Endothelial cell of umbilical vein (primary cell): ENCODE measurements around the gene LCMT2.

ENCODE experiments used
- EZH2 ChIP-seq: IDR thresholded peaks from 2 replicates; pipeline ENCODE4 v1.6.1; 2012; ENCODE audit warnings: borderline replicate concordance, low read depth, mild to moderate bottlenecking, moderate library complexity, low read length, inconsistent platforms; ENCODE audit not compliant: severe bottlenecking
- JUN ChIP-seq: IDR thresholded peaks from 2 replicates; pipeline ENCODE4 v1.6.1; 2011; ENCODE audit warnings: borderline replicate concordance, low read depth; ENCODE audit not compliant: insufficient read length, insufficient read depth
- POLR2A ChIP-seq: IDR thresholded peaks from 2 replicates; pipeline ENCODE4 v1.6.1; 2012; ENCODE audit warnings: low read depth, mild to moderate bottlenecking, control low read depth, low read length
- POLR2AphosphoS5 ChIP-seq: IDR thresholded peaks from 2 replicates; pipeline ENCODE4 v1.6.1; 2012; ENCODE audit warnings: low read depth, mild to moderate bottlenecking, control low read depth, low read length, moderate library complexity; ENCODE audit not compliant: insufficient read depth
- TF ChIP-seq, protein P1 (sequence below), 2 donors: IDR thresholded peaks; 1 replicate in 1 of 2; 2 replicates in 1 of 2; pipeline ENCODE4 v1.5.1; 2011; ENCODE audit warnings: low read length in 2 of 2, mild to moderate bottlenecking in 2 of 2, moderate library complexity in 2 of 2, control low read depth in 1 of 2, inconsistent platforms in 1 of 2, low read depth in 1 of 2; ENCODE audit not compliant: insufficient read depth in 1 of 2; ENCODE audit errors: extremely low read depth in 1 of 2
- TF ChIP-seq, protein P2 (sequence below): IDR thresholded peaks from 2 replicates; pipeline ENCODE4 v1.6.1; 2011; ENCODE audit not compliant: insufficient read depth, insufficient read length

DNA sequence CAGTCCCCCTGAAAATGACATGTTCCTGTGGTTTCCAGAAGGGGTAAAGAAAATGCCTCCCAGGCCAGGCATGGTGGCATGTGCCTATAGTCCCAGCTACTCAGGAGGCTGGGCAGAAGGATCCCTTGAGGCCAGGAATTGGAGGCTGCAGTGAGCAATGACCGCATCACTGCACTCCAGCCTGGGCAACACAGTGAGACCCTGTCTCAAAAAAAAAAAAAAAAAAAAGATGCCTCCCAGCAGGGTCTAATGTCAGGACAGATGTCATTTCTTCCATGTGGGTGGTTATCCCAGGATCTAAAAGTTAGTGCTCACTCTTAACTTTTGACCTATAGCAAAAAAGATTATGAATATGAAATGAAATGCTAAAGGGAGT is 13.4 kb downstream of the LCMT2 start:
- TF ChIP-seq, protein P1, sequence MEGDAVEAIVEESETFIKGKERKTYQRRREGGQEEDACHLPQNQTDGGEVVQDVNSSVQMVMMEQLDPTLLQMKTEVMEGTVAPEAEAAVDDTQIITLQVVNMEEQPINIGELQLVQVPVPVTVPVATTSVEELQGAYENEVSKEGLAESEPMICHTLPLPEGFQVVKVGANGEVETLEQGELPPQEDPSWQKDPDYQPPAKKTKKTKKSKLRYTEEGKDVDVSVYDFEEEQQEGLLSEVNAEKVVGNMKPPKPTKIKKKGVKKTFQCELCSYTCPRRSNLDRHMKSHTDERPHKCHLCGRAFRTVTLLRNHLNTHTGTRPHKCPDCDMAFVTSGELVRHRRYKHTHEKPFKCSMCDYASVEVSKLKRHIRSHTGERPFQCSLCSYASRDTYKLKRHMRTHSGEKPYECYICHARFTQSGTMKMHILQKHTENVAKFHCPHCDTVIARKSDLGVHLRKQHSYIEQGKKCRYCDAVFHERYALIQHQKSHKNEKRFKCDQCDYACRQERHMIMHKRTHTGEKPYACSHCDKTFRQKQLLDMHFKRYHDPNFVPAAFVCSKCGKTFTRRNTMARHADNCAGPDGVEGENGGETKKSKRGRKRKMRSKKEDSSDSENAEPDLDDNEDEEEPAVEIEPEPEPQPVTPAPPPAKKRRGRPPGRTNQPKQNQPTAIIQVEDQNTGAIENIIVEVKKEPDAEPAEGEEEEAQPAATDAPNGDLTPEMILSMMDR (IDR thresholded peaks at IDR 0.05; ENCODE audit: extremely low read depth in 1 of 2, insufficient read depth in 1 of 2, low read depth in 1 of 2, low read length in 2 of 2), result no peak
- no peak for TF ChIP-seq EZH2
- no peak for TF ChIP-seq JUN
- TF ChIP-seq POLR2AphosphoS5, result no peak
- no peak for TF ChIP-seq POLR2A
- TF ChIP-seq, protein P2, sequence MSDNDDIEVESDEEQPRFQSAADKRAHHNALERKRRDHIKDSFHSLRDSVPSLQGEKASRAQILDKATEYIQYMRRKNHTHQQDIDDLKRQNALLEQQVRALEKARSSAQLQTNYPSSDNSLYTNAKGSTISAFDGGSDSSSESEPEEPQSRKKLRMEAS, result no peak
